ENCODE measurements around the gene AKR1C2. TPM values are rescaled to one million over a fixed set of nuclear protein-coding genes. Genes with fewer than 3 reads are reported as not detected.

AKR1C2 gene
- total RNA-seq, 1 donor from 2014 or later = 4.7 TPM

- TF ChIP-seq EZH2 (IDR thresholded peaks at IDR 0.05) (no peak), CTCF (IDR thresholded peaks at IDR 0.05) (no peak), EZH2phosphoT487 (IDR thresholded peaks at IDR 0.05) (no peak)
- Histone ChIP-seq H3K36me3 (no peaks in the 10 kb centered on the region), H3K9ac (no peak overlapping the region), H3K4me2 (no peak overlapping the region), H2AFZ (replicated peaks) (no peak overlapping the region), H3F3A (ENCODE audit: low read depth) (no peaks in the 10 kb centered on the region), H3K27me3 (no peaks in the 10 kb centered on the region), H3K9me3 (ENCODE audit: low read depth) (no peaks in the 10 kb centered on the region), H3K27ac (no peak overlapping the region), H4K20me1 (ENCODE audit: low read depth) (no peaks in the 10 kb centered on the region), H3K4me1 (no peaks in the 10 kb centered on the region), H3K4me3 (no peak overlapping the region), H3K79me2 (ENCODE audit: low read depth) (no peaks in the 10 kb centered on the region)
- H3K27me3 Mint-ChIP-seq (ENCODE audit: insufficient read depth, low read depth) = peaks cover 5% of the 10 kb centered on the region
- H3K9me3 Mint-ChIP-seq = peaks cover 3% of the 10 kb centered on the region
- H3K27ac Mint-ChIP-seq = no peak overlapping the region
- no peak overlapping the region for H3K4me3 Mint-ChIP-seq
- H3K4me1 Mint-ChIP-seq = no peaks in the 10 kb centered on the region
- H3K36me3 Mint-ChIP-seq = no peaks in the 10 kb centered on the region
- DNase-seq (ENCODE audit: low spot score) = no peak
Observed at GRCh38 chr10:5040010-5040673, 36.5 kb upstream of the AKR1C2 start.

GRCh38 chr10:5038733-5039132 is 35.1 kb upstream of the AKR1C2 start:
- H3K4me3 ChIP-seq = no peak overlapping the region
- H3K4me1 ChIP-seq = no peaks in the 10 kb centered on the region
- no peak overlapping the region for H3K27ac ChIP-seq
- Mint-ChIP-seq H3K9me3 (peaks cover 6% of the 10 kb centered on the region), H3K36me3 (no peaks in the 10 kb centered on the region), H3K4me3 (no peak overlapping the region), H3K27ac (no peak overlapping the region), H3K4me1 (no peaks in the 10 kb centered on the region), H3K27me3 (ENCODE audit: insufficient read depth, low read depth) (peaks cover 5% of the 10 kb centered on the region)
- no peak overlapping the region for H2AFZ ChIP-seq (replicated peaks)
- no peak for DNase-seq (ENCODE audit: low spot score)
- H3K36me3 ChIP-seq = no peaks in the 10 kb centered on the region
- no peaks in the 10 kb centered on the region for H3K27me3 ChIP-seq
- H3K79me2 ChIP-seq (ENCODE audit: low read depth) = no peaks in the 10 kb centered on the region
- no peak overlapping the region for H3K9ac ChIP-seq
- TF ChIP-seq EZH2phosphoT487 (IDR thresholded peaks at IDR 0.05) (no peak), CTCF (IDR thresholded peaks at IDR 0.05) (no peak), EZH2 (IDR thresholded peaks at IDR 0.05) (no peak)
- no peaks in the 10 kb centered on the region for H3K9me3 ChIP-seq (ENCODE audit: low read depth)
- H3F3A ChIP-seq (ENCODE audit: low read depth) = no peaks in the 10 kb centered on the region
- H3K4me2 ChIP-seq = no peak overlapping the region
- H4K20me1 ChIP-seq (ENCODE audit: low read depth) = no peaks in the 10 kb centered on the region

- Histone ChIP-seq H3K36me3 (no peaks in the 10 kb centered on the region), H3K9me3 (ENCODE audit: low read depth) (no peaks in the 10 kb centered on the region), H3K4me3 (no peak overlapping the region), H4K20me1 (ENCODE audit: low read depth) (no peaks in the 10 kb centered on the region), H3K27me3 (no peaks in the 10 kb centered on the region), H3K9ac (no peak overlapping the region), H2AFZ (replicated peaks) (no peak overlapping the region), H3F3A (ENCODE audit: low read depth) (no peaks in the 10 kb centered on the region), H3K4me2 (no peak overlapping the region), H3K4me1 (no peaks in the 10 kb centered on the region), H3K27ac (no peak overlapping the region), H3K79me2 (ENCODE audit: low read depth) (no peaks in the 10 kb centered on the region)
- Mint-ChIP-seq H3K4me3 (no peak overlapping the region), H3K36me3 (no peaks in the 10 kb centered on the region), H3K9me3 (peaks cover 8% of the 10 kb centered on the region), H3K4me1 (no peaks in the 10 kb centered on the region), H3K27me3 (ENCODE audit: insufficient read depth, low read depth) (peaks cover 4% of the 10 kb centered on the region), H3K27ac (no peak overlapping the region)
- no peak for DNase-seq (ENCODE audit: low spot score)
- TF ChIP-seq EZH2phosphoT487 (IDR thresholded peaks at IDR 0.05) (no peak), CTCF (IDR thresholded peaks at IDR 0.05) (no peak), EZH2 (IDR thresholded peaks at IDR 0.05) (no peak)
Observed at GRCh38 chr10:5038101-5038500, 34.4 kb upstream of the AKR1C2 start.
